Measurements from ENCODE around the gene SPRED1. TPM values are rescaled to one million over a fixed set of nuclear protein-coding genes. Genes with fewer than 3 reads are reported as not detected.

The SPRED1 gene
- total and polyA plus RNA-seq, 11 donors: 3.3 to 34.8 (median 9.7) TPM

GRCh38 chr15:38224486-38224885, 28.1 kb upstream of the SPRED1 start:
- Histone ChIP-seq H3K4me1 (peaks cover 0 to 30% (median 4%) of the 10 kb centered on the region in 12 donors), H3K36me3 (no peaks in the 10 kb centered on the region), H3K9me3 (no peaks in the 10 kb centered on the region), H3K27ac (no peak overlapping the region), H3K4me3 (no peak overlapping the region), H3K27me3 (no peaks in the 10 kb centered on the region)
- no peak for TF ChIP-seq POLR2A (IDR thresholded peaks at IDR 0.05)
- no peak for TF ChIP-seq CTCF (IDR thresholded peaks at IDR 0.05)
- no peak for ATAC-seq
- intact Hi-C loops (cut with DNase I): no loop called here
- 64 to 73% (median 66%) methylated on average over 2 of the region's 2 CpGs for WGBS, 4 donors
- no peak for DNase-seq

- DNase-seq (no peak), ATAC-seq (no peak)
- no peak for TF ChIP-seq CTCF (IDR thresholded peaks at IDR 0.05)
- TF ChIP-seq POLR2A (IDR thresholded peaks at IDR 0.05): no peak
- intact Hi-C loops (cut with DNase I): no loop called here
- Histone ChIP-seq H3K4me3 (no peak overlapping the region), H3K27me3 (no peaks in the 10 kb centered on the region), H3K36me3 (no peaks in the 10 kb centered on the region), H3K27ac (no peak overlapping the region), H3K9me3 (no peaks in the 10 kb centered on the region), H3K4me1 (peaks cover 0 to 30% (median 4%) of the 10 kb centered on the region in 12 donors)
- WGBS, 4 donors: 96 to 99% (median 97%) methylated on average over 1 of the region's 1 CpG
Measured at GRCh38 chr15:38225381-38225780, 27.3 kb upstream of the SPRED1 start.

GRCh38 chr15:38226608-38227266, 25.9 kb upstream of the SPRED1 start:
- ATAC-seq (peak; percentile 39 to 73 (median 64)), DNase-seq (peak in 3 of 5 donors; percentile 25 to 62 (median 30))
- TF ChIP-seq CTCF (IDR thresholded peaks at IDR 0.05) (no peak), POLR2A (IDR thresholded peaks at IDR 0.05) (no peak)
- intact Hi-C loops (cut with DNase I): no loop called here
- 54 to 63% (median 58%) methylated on average over 4 of the region's 4 CpGs for WGBS, 4 donors
- H3K4me3 ChIP-seq: no peak overlapping the region
- H3K36me3 ChIP-seq: no peaks in the 10 kb centered on the region
- H3K9me3 ChIP-seq: no peaks in the 10 kb centered on the region
- peaks cover 0 to 25% (median 4%) of the 10 kb centered on the region in 12 donors for H3K4me1 ChIP-seq
- no peaks in the 10 kb centered on the region for H3K27me3 ChIP-seq
- H3K27ac ChIP-seq: peak overlapping the region in 2 of 12 donors; percentile 4 to 15

GRCh38 chr15:38227941-38228340, 24.7 kb upstream of the SPRED1 start:
- TF ChIP-seq CTCF (IDR thresholded peaks at IDR 0.05) (no peak), POLR2A (IDR thresholded peaks at IDR 0.05) (no peak)
- intact Hi-C loops (cut with DNase I): no loop called here
- H3K4me1 ChIP-seq: peaks cover 0 to 17% (median 0%) of the 10 kb centered on the region in 12 donors
- no peak overlapping the region for H3K4me3 ChIP-seq
- H3K36me3 ChIP-seq: no peaks in the 10 kb centered on the region
- no peaks in the 10 kb centered on the region for H3K27me3 ChIP-seq
- no peaks in the 10 kb centered on the region for H3K9me3 ChIP-seq
- no peak overlapping the region for H3K27ac ChIP-seq
- ATAC-seq (no peak), DNase-seq (no peak)

All from heart left ventricle (tissue), 16 donors.